SJSA1 (cell line): Measurements from ENCODE around the gene PDZRN4. TPM values are rescaled to one million over a fixed set of nuclear protein-coding genes. Genes with fewer than 3 reads are reported as not detected.

Source experiments
- DNase-seq, 2 experiments: peaks; one replicate each; pipeline ENCODE4 v3.0.0-alpha.2; 2015 to 2020; ENCODE audit warnings: low spot score in 2 of 2, low read depth in 1 of 2
- H3K27ac ChIP-seq: fragments of 250-450 bp; sonication (Bioruptor Pico); 2 replicates; pipeline ENCODE4 v1.5.1; 2020; ENCODE audit warnings: mild to moderate bottlenecking, moderate library complexity
- H3K27me3 ChIP-seq: fragments of 250-450 bp; sonication (Bioruptor Pico); replicated peaks from 2 replicates; pipeline ENCODE4 v1.5.1; 2020; ENCODE audit warnings: mild to moderate bottlenecking, moderate library complexity
- H3K36me3 ChIP-seq: fragments of 250-450 bp; sonication (Bioruptor Pico); 2 replicates; pipeline ENCODE4 v1.5.1; 2020; ENCODE audit warnings: mild to moderate bottlenecking
- H3K4me1 ChIP-seq: fragments of 250-450 bp; sonication (Bioruptor Pico); replicated peaks from 2 replicates; pipeline ENCODE4 v1.6.1; 2021; ENCODE audit warnings: mild to moderate bottlenecking
- H3K4me3 ChIP-seq: fragments of 250-450 bp; sonication (Bioruptor Pico); 2 replicates; pipeline ENCODE4 v1.5.1; 2020; ENCODE audit warnings: mild to moderate bottlenecking
- H3K9me3 ChIP-seq: fragments of 250-450 bp; sonication (Bioruptor Pico); replicated peaks from 2 replicates; pipeline ENCODE4 v1.5.1; 2020; ENCODE audit warnings: mild to moderate bottlenecking
- total RNA-seq: library from RNA; depleted of rRNA; stranded (reverse); fragments of >200 nt; shearing (Covaris generic); gene quantifications from 2 replicates; pipeline ENCODE4 v1.2.3, GENCODE V29; 2014

PDZRN4 gene
- total RNA-seq, 1 experiment from 2014 or later, result not detected

DNA sequence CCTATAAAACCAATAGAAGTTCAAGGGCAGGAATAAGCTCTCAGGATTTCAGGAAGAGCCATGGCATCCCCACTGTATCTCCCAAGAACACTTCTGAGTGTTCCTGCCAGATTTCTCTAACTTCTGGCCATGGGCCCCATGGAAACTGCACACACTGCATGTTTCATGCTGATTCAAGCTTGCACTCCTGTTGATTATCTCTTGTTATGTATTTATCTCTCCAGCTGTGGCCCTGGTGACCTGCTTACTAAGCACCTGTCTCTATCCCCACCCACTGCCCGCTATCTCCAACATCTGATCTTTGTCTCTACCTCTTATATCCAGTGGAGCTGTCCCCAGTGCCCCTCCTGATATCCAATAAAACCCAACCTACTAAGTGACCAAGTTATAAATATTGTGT is 285.3 kb downstream of the PDZRN4 start:
- H3K27me3 ChIP-seq, result no peaks in the 10 kb centered on the region
- no peaks in the 10 kb centered on the region for H3K36me3 ChIP-seq
- H3K4me3 ChIP-seq, result no peak overlapping the region
- H3K27ac ChIP-seq, result no peak overlapping the region
- no peaks in the 10 kb centered on the region for H3K4me1 ChIP-seq
- H3K9me3 ChIP-seq, result no peaks in the 10 kb centered on the region
- DNase-seq, result no peak

DNA sequence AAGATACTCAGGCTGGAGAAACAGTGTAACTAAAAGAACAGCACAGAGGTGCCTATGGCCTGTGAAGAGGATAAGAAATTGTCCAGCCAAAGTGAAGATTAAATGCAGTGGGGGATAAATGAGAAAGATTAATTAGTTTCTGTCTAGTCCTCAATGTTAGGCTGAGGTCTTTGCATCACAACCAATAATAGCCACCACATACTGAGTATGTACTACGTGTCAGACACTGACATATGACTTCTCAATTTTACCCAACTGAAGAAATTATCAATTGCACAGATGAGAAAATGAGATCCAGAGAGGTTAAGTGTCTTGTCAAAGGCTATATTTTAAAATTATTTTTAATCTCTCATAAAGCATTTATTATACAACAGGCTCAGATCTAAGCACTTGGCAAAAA is 285.9 kb downstream of the PDZRN4 start:
- no peaks in the 10 kb centered on the region for H3K27me3 ChIP-seq
- H3K4me3 ChIP-seq, result no peak overlapping the region
- DNase-seq, result no peak
- no peaks in the 10 kb centered on the region for H3K9me3 ChIP-seq
- no peak overlapping the region for H3K27ac ChIP-seq
- H3K36me3 ChIP-seq, result no peaks in the 10 kb centered on the region
- no peaks in the 10 kb centered on the region for H3K4me1 ChIP-seq

DNA sequence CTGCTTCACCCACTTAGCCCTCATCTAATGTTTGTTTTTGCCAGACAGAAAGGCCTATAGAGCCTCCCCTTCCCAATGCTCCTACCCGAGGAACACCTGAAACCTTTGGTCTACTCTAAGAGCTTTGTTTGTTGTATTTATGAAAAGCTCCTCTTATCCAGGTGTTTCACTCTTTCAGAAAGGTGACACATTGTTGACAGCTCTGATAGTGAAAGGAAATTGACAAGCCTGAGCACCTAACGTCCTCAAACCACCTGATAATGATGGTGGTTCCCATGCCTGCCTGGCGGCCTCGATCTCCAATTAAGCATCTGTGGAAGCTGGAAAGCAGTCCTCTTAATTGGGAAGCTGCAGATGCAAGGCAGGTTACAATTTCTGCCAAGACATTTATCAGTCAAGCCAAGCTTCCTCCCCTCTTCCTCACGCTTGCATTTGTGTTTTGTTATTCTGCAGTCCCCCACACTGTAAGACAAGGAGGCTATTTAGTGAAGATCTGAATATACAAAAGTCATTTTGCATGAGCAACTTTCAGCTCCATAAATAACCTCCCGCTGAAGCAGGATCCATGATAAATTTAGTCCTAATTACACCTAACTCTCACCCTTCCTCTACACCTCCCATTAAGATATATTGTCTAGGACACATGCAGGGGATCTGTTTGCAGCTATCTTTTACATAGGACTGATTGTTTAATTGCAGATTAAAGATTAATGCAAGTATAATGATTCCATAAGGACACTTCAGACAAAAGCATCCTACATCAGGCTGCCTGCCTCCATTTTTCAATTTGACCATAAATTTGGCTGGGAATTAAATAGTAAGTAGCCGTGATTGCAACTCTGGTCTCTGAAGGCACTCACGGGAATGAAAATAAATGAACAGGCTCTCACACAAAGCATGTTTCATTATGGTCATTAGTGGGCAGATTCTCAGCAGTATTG is 288.6 kb downstream of the PDZRN4 start:
- no peak overlapping the region for H3K4me3 ChIP-seq
- no peak for DNase-seq
- H3K27me3 ChIP-seq, result no peaks in the 10 kb centered on the region
- H3K27ac ChIP-seq, result no peak overlapping the region
- no peaks in the 10 kb centered on the region for H3K36me3 ChIP-seq
- no peaks in the 10 kb centered on the region for H3K4me1 ChIP-seq
- no peaks in the 10 kb centered on the region for H3K9me3 ChIP-seq

DNA sequence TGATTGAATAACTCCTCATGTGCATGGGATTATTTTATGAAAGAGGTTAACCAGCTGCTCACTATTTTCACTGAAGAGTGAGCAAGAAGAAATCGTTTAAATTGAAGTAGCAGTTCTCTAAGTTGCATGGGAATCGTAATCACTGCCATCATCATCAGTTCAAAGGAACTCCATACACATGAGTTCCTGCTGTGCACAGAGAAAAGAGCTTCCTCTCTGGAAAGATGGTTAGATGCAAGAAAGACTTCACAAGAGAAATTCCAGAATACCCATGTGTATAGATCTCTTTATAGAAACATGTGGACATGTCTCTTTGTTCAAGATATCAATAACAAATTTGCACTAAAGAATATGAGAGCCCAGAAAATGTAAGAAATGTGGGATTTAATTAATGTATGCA is 291.3 kb downstream of the PDZRN4 start:
- Histone ChIP-seq H3K36me3 (no peaks in the 10 kb centered on the region), H3K9me3 (no peaks in the 10 kb centered on the region), H3K4me1 (no peaks in the 10 kb centered on the region), H3K27me3 (no peaks in the 10 kb centered on the region), H3K4me3 (no peak overlapping the region), H3K27ac (no peak overlapping the region)
- DNase-seq, result no peak

DNA sequence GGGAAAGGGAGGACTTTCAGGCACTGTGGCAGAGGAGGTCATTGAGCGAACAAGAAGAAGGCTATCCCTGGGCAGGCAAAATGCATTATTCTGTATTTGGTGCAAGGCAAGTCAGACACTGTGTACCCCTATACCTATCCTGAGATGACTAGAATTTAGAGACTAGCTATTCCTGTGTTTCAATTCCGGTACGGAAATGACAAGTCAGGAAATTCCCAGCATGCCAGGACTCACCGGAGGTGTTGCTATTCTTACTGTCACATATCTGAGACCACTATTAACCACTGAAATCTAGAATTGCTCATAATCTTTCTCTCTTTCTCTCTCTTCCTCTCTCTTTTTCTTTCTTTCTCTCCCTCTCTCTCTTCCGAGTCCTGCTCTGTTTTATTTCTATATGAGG is 297.1 kb downstream of the PDZRN4 start:
- peak in 1 of 2 experiments; percentile 7 for DNase-seq
- Histone ChIP-seq H3K27ac (0 out of 2 replicates have a peak overlapping the region, but pooled peaks have one; percentile 3), H3K36me3 (no peaks in the 10 kb centered on the region), H3K9me3 (no peaks in the 10 kb centered on the region), H3K27me3 (no peaks in the 10 kb centered on the region), H3K4me1 (peaks cover 24% of the 10 kb centered on the region), H3K4me3 (no peak overlapping the region)

DNA sequence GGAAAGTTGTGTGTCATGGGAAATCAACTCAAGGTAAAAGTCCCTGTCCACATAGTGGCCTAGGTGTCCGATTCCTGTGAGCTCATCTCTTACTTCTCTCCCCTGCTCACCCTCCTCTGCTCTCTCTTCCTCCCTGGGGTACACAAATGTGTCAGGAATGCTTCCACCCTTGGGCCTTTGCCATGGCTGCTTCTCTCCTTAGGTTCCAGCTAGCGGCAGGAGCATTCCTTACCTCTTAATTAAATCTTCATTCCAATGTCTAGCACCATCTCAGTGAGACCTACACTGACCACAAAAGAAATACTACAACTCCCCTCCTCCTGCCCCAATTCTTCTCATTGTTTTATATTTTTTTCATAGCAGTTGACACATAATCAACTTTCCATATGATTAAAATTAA is 298.6 kb downstream of the PDZRN4 start:
- Histone ChIP-seq H3K4me3 (no peak overlapping the region), H3K27me3 (no peaks in the 10 kb centered on the region), H3K4me1 (peaks cover 24% of the 10 kb centered on the region), H3K27ac (no peak overlapping the region), H3K9me3 (no peaks in the 10 kb centered on the region), H3K36me3 (no peaks in the 10 kb centered on the region)
- DNase-seq, result peak in 1 of 2 experiments; percentile 25

DNA sequence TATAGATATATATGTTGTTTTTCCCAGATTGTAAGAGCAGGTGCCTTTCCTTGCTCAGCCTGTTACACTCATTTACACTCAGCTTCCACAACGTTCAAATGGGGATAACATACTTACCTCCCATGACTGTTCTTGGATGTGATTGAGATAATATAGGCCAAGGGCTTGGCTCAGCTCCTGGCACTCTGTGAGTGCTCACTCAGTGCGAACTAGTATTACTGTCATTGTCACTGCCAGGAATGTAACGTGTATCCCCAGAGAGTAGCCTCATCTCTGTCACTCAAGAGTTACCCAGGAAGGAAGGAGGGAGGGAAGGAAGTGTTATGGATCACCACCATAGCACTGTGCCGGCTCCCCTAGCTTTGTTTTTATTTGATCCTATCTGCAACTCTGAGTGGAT is 307.9 kb downstream of the PDZRN4 start:
- Histone ChIP-seq H3K27ac (no peak overlapping the region), H3K36me3 (no peaks in the 10 kb centered on the region), H3K4me3 (no peak overlapping the region), H3K4me1 (no peaks in the 10 kb centered on the region), H3K27me3 (no peaks in the 10 kb centered on the region), H3K9me3 (no peaks in the 10 kb centered on the region)
- no peak for DNase-seq

DNA sequence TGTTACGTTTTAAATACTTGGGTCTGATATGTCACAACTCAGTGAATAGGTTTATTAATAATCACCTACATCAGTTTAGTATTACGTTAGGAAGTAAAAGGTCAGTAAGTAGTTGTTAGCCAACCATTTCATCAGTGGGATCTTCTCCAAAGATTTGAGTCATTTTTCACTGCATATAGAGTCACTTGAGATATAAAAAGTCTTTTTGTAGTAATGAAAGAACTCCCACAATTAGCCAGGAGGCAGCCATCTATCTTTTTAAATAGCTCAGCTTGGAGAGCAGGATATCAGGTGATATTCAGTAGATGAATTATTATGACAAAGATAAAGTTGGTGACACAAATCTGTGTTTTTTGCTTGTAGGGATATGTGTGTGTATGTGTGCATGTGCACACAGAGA is 309.3 kb downstream of the PDZRN4 start:
- H3K36me3 ChIP-seq, result no peaks in the 10 kb centered on the region
- no peak for DNase-seq

DNA sequence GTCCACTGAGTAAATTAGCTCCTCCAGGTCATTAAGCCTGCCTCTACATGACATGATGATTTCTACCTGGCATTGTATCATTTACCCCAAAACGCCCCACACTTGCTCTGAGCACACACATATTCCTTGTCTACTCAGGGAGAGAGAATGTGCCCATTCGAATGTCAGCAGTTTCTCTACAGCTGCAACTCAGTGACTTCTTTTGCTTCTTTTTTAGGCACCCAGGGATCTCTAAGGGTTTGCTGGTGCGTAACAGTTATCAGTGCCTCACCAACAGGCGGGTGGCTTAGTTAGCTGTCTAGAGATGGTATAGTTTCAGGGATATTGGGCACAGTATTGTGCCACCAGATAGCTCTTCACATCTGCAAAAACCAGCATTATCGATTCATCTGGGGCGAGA is 316.9 kb downstream of the PDZRN4 start:
- H3K27ac ChIP-seq, result no peak overlapping the region
- H3K4me1 ChIP-seq, result no peaks in the 10 kb centered on the region
- no peaks in the 10 kb centered on the region for H3K36me3 ChIP-seq
- H3K9me3 ChIP-seq, result no peaks in the 10 kb centered on the region
- DNase-seq, result no peak
- H3K27me3 ChIP-seq, result no peaks in the 10 kb centered on the region
- H3K4me3 ChIP-seq, result no peak overlapping the region

More for the DNA sequence above, 309.3 kb downstream of the PDZRN4 start:
- no peak overlapping the region for H3K4me3 ChIP-seq
- H3K4me1 ChIP-seq, result no peaks in the 10 kb centered on the region
- H3K27me3 ChIP-seq, result no peaks in the 10 kb centered on the region
- H3K9me3 ChIP-seq, result no peaks in the 10 kb centered on the region
- no peak overlapping the region for H3K27ac ChIP-seq

DNA sequence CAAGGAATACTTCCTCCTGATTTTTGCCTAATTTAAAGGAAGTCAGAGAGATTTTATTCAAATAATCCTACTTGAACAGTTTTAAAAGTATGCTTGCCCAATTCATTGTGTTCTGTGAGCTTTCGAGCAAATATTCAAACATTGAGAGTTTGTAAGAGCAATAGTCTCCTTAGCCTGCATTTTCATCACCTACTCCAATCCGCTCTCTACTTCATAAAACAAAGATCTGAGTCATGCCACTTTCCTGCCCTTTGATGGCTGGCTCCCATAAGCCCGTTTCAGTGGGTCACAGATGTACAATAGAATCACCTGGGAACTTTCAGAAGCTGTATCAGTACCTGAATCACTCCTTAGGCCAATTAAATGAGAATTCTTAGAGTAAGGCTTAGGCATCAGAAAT is 319.2 kb downstream of the PDZRN4 start:
- no peaks in the 10 kb centered on the region for H3K9me3 ChIP-seq
- no peak for DNase-seq
- no peaks in the 10 kb centered on the region for H3K27me3 ChIP-seq
- no peaks in the 10 kb centered on the region for H3K36me3 ChIP-seq
- no peaks in the 10 kb centered on the region for H3K4me1 ChIP-seq
- no peak overlapping the region for H3K4me3 ChIP-seq
- H3K27ac ChIP-seq, result no peak overlapping the region

DNA sequence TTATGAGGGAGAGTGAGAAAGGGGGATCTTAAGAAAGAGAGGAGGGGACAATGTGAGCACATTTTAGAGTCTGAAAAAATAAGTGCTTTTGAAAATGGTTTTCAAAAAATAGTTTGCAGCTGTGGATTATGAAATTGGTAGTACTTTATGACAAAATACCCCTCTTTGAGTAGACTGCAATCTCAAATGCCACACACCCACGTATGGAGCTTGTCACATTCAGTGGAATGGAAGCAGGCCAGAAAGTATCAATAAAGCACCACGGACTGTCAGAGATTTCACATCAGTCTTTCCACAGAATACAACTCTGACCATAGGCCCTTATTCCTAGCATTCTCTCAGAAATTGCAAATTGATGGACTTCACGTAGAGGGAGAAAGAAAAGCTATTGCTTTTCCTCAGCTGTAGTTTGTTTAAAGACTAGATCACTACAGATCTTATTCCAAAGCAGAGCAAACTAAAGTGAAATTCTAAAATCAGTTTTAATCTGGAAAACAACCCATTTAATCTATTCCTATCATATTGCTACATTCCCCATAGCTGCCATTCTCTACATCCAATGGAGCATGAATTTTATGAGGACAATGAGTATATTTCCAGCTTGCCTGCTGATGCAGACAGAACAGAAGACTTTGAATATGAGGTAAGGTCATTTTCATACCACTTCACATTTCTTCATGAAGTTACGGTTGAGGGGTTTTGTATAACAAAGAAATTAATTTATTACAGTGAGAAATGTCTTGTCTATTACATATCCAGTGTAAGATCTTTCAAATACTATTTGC is 321.3 kb downstream of the PDZRN4 start:
- H3K36me3 ChIP-seq, result no peaks in the 10 kb centered on the region
- no peak overlapping the region for H3K4me3 ChIP-seq
- no peaks in the 10 kb centered on the region for H3K4me1 ChIP-seq
- no peak for DNase-seq
- no peaks in the 10 kb centered on the region for H3K9me3 ChIP-seq
- H3K27ac ChIP-seq, result no peak overlapping the region
- no peaks in the 10 kb centered on the region for H3K27me3 ChIP-seq

DNA sequence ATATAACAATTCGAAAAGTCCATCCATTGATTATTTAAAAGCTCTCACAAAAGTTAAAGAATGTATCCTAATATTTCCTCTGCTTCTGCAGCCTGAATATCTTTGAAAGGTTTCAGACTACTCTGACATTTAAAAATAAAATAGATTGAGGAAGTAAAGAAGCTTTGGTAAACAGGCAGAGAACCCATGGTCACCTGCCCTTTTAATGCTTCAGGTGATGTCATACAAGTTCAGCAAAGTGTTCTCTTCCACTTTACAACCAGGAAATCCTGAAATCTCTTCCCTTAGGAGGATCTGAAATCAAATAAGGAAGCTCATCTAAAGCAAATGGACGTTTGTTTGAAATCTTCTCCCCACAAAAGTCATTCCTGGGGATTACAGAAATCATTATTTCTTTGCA is 322.4 kb downstream of the PDZRN4 start:
- H3K27me3 ChIP-seq, result no peaks in the 10 kb centered on the region
- no peaks in the 10 kb centered on the region for H3K9me3 ChIP-seq
- H3K36me3 ChIP-seq, result no peaks in the 10 kb centered on the region
- no peak for DNase-seq
- H3K4me3 ChIP-seq, result no peak overlapping the region
- H3K4me1 ChIP-seq, result no peaks in the 10 kb centered on the region
- H3K27ac ChIP-seq, result no peak overlapping the region

DNA sequence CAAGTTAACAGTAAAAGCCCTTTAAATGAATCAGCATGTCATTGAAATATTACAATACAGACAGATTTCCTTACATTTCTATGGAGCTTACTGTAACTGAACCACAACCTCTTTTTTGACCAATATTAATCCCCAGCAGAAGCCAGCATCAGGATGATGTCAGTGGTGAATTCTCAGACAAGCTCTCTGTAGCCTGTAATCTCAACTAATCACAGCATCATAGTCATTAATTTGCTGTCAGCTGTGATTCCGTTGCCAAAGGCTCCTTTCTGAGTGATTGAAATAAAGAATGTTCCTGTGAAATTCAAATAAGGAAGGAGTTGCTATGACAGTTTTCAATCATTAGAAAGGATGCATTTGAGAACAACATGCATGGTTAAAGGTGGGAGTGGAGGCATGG is 323.1 kb downstream of the PDZRN4 start:
- Histone ChIP-seq H3K27ac (no peak overlapping the region), H3K4me3 (no peak overlapping the region), H3K36me3 (no peaks in the 10 kb centered on the region), H3K9me3 (no peaks in the 10 kb centered on the region), H3K27me3 (no peaks in the 10 kb centered on the region), H3K4me1 (no peaks in the 10 kb centered on the region)
- DNase-seq, result no peak

DNA sequence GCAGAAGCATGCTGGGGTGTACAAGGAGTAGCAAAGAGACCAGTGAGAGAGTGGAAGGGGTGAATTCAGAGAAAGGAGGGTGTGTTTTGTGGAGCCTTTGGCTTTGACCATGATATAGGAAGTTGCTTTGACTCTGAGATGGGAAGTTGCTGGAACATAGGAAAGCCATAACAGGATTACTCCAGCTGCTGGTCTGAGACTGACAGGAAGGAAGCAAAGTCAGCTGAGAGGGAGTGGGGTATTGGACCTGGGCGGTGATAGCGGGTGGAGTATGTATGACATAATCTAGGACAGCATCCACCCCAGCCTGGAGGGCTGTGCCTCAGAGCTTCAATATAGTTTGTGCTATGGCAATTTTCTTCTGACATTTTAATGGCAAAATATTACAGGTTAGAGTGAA is 324.4 kb downstream of the PDZRN4 start:
- H3K9me3 ChIP-seq, result no peaks in the 10 kb centered on the region
- DNase-seq, result no peak

More for the DNA sequence above, 324.4 kb downstream of the PDZRN4 start:
- Histone ChIP-seq H3K36me3 (no peaks in the 10 kb centered on the region), H3K27ac (no peak overlapping the region), H3K27me3 (no peaks in the 10 kb centered on the region), H3K4me3 (no peak overlapping the region), H3K4me1 (no peaks in the 10 kb centered on the region)
